A549 (cell line): ENCODE measurements around the gene CHI3L1.

ENCODE experiments used
- JUN ChIP-seq, 2 experiments: fragments of >200 bp; sonication (Bioruptor Twin); formaldehyde crosslinking; IDR thresholded peaks; 2 replicates in 1 of 2; 3 replicates in 1 of 2; pipeline ENCODE4 v1.6.1; 2016 to 2017
- MYC ChIP-seq: IDR thresholded peaks from 2 replicates; pipeline ENCODE4 v1.6.1; 2012; ENCODE audit warnings: mild to moderate bottlenecking, inconsistent platforms, low read length, improper control_type of control experiment, borderline replicate concordance
- TF ChIP-seq, protein P1 (sequence below): fragments of >200 bp; sonication (Bioruptor Twin); formaldehyde crosslinking; IDR thresholded peaks from 3 replicates; pipeline ENCODE4 v1.5.1; 2016
- TF ChIP-seq, protein P2 (sequence below): fragments of >200 bp; sonication (Bioruptor Twin); formaldehyde crosslinking; IDR thresholded peaks from 3 replicates; pipeline ENCODE4 v1.6.1; 2016
- TF ChIP-seq, protein P3 (sequence below): fragments of 200-600 bp; sonication (generic); IDR thresholded peaks from 2 replicates; pipeline ENCODE4 v1.6.1; 2016; ENCODE audit warnings: antibody characterized with exemption, mild to moderate bottlenecking, moderate library complexity

DNA sequence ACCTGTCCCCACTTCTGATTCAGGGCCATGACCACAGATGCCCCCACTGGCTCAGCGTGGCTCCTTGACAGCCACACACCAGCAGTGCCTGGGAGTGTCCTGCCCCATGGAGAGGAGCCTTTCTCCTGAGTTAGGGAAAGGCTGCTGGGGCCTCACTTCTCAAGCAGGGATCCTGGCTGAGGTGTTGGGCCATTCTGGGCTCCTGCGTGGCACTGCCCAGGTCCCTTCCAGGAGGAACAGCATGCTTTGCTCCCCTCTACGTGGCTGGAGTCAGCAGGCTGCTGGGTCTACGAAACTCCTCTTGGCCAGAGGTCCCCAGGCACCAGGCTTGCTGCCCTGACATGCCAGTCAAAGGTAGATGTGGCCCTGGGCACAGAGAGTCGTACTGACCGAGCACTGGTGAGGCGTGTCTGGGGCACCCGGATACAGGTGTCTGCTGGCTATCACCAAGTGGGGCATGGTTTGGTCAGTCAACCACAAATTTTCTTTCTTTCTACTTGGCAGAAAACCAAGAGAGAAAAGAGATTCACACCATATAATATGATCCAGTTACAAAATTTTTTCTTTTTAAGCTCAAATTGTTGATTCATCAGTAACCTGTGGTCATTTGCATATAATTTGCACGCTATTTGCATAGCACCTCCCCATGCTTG, 54.8 kb downstream of the CHI3L1 start:
- TF ChIP-seq, protein P1, sequence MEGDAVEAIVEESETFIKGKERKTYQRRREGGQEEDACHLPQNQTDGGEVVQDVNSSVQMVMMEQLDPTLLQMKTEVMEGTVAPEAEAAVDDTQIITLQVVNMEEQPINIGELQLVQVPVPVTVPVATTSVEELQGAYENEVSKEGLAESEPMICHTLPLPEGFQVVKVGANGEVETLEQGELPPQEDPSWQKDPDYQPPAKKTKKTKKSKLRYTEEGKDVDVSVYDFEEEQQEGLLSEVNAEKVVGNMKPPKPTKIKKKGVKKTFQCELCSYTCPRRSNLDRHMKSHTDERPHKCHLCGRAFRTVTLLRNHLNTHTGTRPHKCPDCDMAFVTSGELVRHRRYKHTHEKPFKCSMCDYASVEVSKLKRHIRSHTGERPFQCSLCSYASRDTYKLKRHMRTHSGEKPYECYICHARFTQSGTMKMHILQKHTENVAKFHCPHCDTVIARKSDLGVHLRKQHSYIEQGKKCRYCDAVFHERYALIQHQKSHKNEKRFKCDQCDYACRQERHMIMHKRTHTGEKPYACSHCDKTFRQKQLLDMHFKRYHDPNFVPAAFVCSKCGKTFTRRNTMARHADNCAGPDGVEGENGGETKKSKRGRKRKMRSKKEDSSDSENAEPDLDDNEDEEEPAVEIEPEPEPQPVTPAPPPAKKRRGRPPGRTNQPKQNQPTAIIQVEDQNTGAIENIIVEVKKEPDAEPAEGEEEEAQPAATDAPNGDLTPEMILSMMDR, result no peak
- TF ChIP-seq, protein P2, sequence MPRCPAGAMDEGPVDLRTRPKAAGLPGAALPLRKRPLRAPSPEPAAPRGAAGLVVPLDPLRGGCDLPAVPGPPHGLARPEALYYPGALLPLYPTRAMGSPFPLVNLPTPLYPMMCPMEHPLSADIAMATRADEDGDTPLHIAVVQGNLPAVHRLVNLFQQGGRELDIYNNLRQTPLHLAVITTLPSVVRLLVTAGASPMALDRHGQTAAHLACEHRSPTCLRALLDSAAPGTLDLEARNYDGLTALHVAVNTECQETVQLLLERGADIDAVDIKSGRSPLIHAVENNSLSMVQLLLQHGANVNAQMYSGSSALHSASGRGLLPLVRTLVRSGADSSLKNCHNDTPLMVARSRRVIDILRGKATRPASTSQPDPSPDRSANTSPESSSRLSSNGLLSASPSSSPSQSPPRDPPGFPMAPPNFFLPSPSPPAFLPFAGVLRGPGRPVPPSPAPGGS, result no peak
- TF ChIP-seq MYC (no peak), JUN (IDR thresholded peaks at IDR 0.05) (no peak)
- TF ChIP-seq, protein P3, sequence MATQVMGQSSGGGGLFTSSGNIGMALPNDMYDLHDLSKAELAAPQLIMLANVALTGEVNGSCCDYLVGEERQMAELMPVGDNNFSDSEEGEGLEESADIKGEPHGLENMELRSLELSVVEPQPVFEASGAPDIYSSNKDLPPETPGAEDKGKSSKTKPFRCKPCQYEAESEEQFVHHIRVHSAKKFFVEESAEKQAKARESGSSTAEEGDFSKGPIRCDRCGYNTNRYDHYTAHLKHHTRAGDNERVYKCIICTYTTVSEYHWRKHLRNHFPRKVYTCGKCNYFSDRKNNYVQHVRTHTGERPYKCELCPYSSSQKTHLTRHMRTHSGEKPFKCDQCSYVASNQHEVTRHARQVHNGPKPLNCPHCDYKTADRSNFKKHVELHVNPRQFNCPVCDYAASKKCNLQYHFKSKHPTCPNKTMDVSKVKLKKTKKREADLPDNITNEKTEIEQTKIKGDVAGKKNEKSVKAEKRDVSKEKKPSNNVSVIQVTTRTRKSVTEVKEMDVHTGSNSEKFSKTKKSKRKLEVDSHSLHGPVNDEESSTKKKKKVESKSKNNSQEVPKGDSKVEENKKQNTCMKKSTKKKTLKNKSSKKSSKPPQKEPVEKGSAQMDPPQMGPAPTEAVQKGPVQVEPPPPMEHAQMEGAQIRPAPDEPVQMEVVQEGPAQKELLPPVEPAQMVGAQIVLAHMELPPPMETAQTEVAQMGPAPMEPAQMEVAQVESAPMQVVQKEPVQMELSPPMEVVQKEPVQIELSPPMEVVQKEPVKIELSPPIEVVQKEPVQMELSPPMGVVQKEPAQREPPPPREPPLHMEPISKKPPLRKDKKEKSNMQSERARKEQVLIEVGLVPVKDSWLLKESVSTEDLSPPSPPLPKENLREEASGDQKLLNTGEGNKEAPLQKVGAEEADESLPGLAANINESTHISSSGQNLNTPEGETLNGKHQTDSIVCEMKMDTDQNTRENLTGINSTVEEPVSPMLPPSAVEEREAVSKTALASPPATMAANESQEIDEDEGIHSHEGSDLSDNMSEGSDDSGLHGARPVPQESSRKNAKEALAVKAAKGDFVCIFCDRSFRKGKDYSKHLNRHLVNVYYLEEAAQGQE, result no peak
